ENCODE measurements around the gene ROBO3.

ROBO3 gene

GRCh38 chr11:124919898-124920297 lies 54.7 kb downstream of the ROBO3 start:
- no peak for DNase-seq (ENCODE audit: low read depth in 3 of 3, low spot score in 1 of 3)

DNA sequence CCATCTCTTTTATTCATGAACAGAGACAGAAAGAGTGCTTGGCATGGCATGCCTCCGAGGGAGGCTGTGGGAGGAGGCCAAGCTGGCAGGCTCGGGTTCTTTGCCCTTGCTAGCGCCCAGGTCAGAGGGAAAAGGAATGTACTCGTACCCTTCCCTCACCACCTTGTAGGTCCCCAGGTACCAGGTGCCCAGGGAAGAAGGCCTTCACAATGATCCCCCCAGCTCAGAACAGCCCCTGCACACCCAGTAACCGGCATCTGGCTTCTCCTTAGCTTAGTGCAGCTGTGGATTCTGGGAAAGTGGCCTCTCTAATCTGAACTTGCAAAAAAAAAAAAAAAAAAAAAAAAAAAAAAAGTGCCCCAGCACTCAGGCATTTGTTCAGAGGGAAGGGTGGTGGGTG lies 55.1 kb downstream of the ROBO3 start:
- DNase-seq (ENCODE audit: low read depth in 3 of 3, low spot score in 1 of 3): no peak

DNA sequence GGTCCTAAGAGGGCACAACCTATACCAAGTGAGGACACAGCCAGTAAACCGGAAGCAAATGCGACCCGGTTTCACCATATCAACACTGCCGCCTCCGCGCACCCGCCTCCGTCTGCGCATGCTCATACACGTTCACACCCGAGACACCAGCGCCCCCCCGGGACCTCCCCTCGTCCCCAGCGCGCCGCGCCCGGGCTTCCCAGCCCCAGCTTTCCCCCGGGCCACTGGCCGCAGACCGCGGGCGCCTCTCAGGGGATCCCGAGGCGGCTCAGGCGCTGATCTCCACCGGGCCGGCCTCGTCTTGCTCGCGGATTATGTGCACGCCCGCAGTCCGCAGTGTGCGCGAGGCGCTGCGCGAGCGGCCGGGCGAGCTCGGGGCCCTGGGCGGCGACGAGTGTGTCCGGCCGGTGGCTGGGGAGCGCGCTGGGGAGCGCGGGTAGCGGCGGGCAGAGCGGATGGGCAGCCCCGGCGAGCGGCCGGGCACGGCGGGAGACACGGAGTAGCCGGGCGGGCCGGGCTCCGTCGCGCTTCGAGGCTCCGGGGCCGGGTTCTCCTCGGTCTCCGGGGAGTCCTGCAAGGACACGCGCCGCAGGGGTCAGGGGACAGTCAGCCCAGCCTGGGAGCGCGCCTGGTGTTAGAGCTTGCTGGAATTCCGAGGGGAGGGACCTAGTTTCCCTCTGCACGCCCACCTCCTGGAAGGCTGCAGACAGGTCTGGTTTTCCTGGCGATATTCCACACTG lies 55.8 kb downstream of the ROBO3 start:
- DNase-seq (ENCODE audit: low read depth in 3 of 3, low spot score in 1 of 3): peak; percentile 46 to 68 (median 62)

DNA sequence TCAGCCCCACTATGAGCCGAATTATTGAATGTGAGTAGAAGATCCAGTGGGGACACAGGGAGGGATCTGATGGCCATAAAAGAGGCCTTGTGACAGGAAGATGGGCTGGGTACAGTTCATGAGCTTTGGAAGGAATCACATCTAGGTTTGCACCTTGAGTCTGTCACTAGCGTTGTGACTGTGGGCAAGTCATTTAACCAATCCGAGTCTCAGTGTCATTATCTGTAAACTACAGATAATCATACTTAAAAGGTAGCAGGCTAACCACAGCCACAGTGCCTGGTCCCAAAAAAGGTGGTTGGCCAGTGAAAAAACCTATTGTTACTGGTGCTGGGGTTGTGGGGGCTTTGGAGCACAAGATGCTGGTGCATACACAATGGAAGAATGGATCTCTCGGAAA lies 57.6 kb downstream of the ROBO3 start:
- DNase-seq (ENCODE audit: low read depth in 3 of 3, low spot score in 1 of 3): no peak

- no peak for DNase-seq (ENCODE audit: low read depth in 3 of 3, low spot score in 1 of 3)
Measured at GRCh38 chr11:124923296-124923695, 58.1 kb downstream of the ROBO3 start.

GRCh38 chr11:124928942-124929665 lies 63.9 kb downstream of the ROBO3 start:
- no peak for DNase-seq (ENCODE audit: low read depth in 3 of 3, low spot score in 1 of 3)

GRCh38 chr11:124930799-124931198 lies 65.6 kb downstream of the ROBO3 start:
- DNase-seq (ENCODE audit: low read depth in 3 of 3, low spot score in 1 of 3): no peak
